Caco-2 (cell line): Measurements from ENCODE around the gene TCAP. TPM values are rescaled to one million over a fixed set of nuclear protein-coding genes. Genes with fewer than 3 reads are reported as not detected.

Source experiments
- Bru-seq: library from RNA; stranded (reverse); fragments of 400-500 nt; gene quantifications from one replicate; lab custom pipeline; 2021; lab: Mats Ljungman, UMichigan
- BruChase-seq, 2 experiments: library from RNA; stranded (reverse); fragments of 400-500 nt; gene quantifications; one replicate each; lab custom pipeline; 2021; lab: Mats Ljungman, UMichigan
- BruUV-seq: library from RNA; stranded (reverse); fragments of 400-500 nt; replicated peaks from 2 replicates; lab custom pipeline; 2021; lab: Mats Ljungman, UMichigan
- CTCF ChIA-PET: fragments of 300-600 bp; sonication (Branson Sonifier 250); formaldehyde crosslinking; loops from one replicate; lab custom pipeline; 2022; ENCODE audit warnings: antibody characterized with exemption; lab: Charles Lee
- POLR2A ChIA-PET: fragments of 300-600 bp; sonication (Branson Sonifier 250); formaldehyde crosslinking; loops from one replicate; lab custom pipeline; 2022; ENCODE audit warnings: antibody characterized with exemption; lab: Charles Lee
- DNase-seq, 2 experiments: peaks; one replicate each; pipeline versions ENCODE4 v3.0.0 to v3.0.0-alpha.2; 2020 to 2022
- H3K27me3 ChIP-seq: replicated peaks from 2 replicates; pipeline ENCODE4 v1.6.0; 2011; ENCODE audit warnings: low read length; ENCODE audit not compliant: control insufficient read depth, insufficient read depth
- H3K36me3 ChIP-seq: 2 replicates; pipeline ENCODE4 v1.5.1; 2011; ENCODE audit warnings: low read length; ENCODE audit not compliant: control insufficient read depth, insufficient read depth
- H3K4me1 ChIP-seq: fragments of 250-450 bp; sonication (Bioruptor Pico); 2 replicates; pipeline ENCODE4 v1.5.1; 2020; ENCODE audit warnings: mild to moderate bottlenecking
- H3K4me3 ChIP-seq: 2 replicates; pipeline ENCODE4 v1.5.1; 2011; ENCODE audit warnings: low read depth, mild to moderate bottlenecking, control low read depth, low read length
- H3K9me3 ChIP-seq: fragments of 250-450 bp; sonication (Bioruptor Pico); 2 replicates; pipeline ENCODE4 v1.5.1; 2020; ENCODE audit warnings: mild to moderate bottlenecking, moderate library complexity
- H3K27ac Mint-ChIP-seq: one replicate; pipeline ENCODE4 v1.8.0; 2022; ENCODE audit warnings: mixed read lengths; ENCODE audit not compliant: unreplicated experiment
- H3K27me3 Mint-ChIP-seq: one replicate; pipeline ENCODE4 v1.8.0; 2022; ENCODE audit warnings: mixed read lengths; ENCODE audit not compliant: insufficient read depth, unreplicated experiment
- H3K36me3 Mint-ChIP-seq: one replicate; pipeline ENCODE4 v1.8.0; 2022; ENCODE audit warnings: mild to moderate bottlenecking, mixed read lengths; ENCODE audit not compliant: insufficient read depth, unreplicated experiment
- H3K4me1 Mint-ChIP-seq: one replicate; pipeline ENCODE4 v1.8.0; 2022; ENCODE audit warnings: low read depth, mixed read lengths; ENCODE audit not compliant: unreplicated experiment
- H3K4me3 Mint-ChIP-seq: one replicate; pipeline ENCODE4 v1.8.0; 2022; ENCODE audit warnings: mild to moderate bottlenecking, moderate library complexity, mixed read lengths; ENCODE audit not compliant: unreplicated experiment
- H3K9me3 Mint-ChIP-seq: one replicate; pipeline ENCODE4 v1.8.0; 2022; ENCODE audit warnings: mixed read lengths; ENCODE audit not compliant: unreplicated experiment
- intact Hi-C: fragments of 100-400 bp; cut with micrococcal nuclease; formaldehyde crosslinking; loops from one replicate; pipeline ENCODE4 v1.10.0; 2022; ENCODE audit not compliant: unreplicated experiment
- long read RNA-seq: library from polyadenylated mRNA; stranded (forward); transcript quantifications from one replicate; pipeline ENCODE4 v2.0.0, GENCODE V29; 2022
- total RNA-seq: library from RNA; stranded (reverse); gene quantifications from 2 replicates; pipeline ENCODE4 v1.2.3, GENCODE V29; 2022
- TF ChIP-seq, protein P1 (sequence below), 2 experiments: fragments of 200-600 bp in 1 of 2; IDR thresholded peaks; 1 replicate in 1 of 2; 2 replicates in 1 of 2; pipeline versions ENCODE4 v1.5.1 to v1.8.0; 2011 to 2022; ENCODE audit warnings: antibody characterized with exemption in 1 of 2, control low read depth in 1 of 2, inconsistent platforms in 1 of 2, low read depth in 1 of 2, low read length in 1 of 2, mild to moderate bottlenecking in 1 of 2, moderate library complexity in 1 of 2; ENCODE audit not compliant: insufficient read depth in 1 of 2, severe bottlenecking in 1 of 2, unreplicated experiment in 1 of 2

TCAP gene, protein sequence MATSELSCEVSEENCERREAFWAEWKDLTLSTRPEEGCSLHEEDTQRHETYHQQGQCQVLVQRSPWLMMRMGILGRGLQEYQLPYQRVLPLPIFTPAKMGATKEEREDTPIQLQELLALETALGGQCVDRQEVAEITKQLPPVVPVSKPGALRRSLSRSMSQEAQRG
- total RNA-seq (1.6 TPM in 2 replicates), Bru-seq, nascent RNA (percentile 36 among the genes with signal in this experiment), BruChase-seq, experiment 1, labeled RNA remaining after a 2-hour chase (percentile 50 among the genes with signal in this experiment), BruChase-seq, experiment 2, labeled RNA remaining after a 6-hour chase (percentile 57 among the genes with signal in this experiment)
- long read RNA-seq, result 0 reads

DNA sequence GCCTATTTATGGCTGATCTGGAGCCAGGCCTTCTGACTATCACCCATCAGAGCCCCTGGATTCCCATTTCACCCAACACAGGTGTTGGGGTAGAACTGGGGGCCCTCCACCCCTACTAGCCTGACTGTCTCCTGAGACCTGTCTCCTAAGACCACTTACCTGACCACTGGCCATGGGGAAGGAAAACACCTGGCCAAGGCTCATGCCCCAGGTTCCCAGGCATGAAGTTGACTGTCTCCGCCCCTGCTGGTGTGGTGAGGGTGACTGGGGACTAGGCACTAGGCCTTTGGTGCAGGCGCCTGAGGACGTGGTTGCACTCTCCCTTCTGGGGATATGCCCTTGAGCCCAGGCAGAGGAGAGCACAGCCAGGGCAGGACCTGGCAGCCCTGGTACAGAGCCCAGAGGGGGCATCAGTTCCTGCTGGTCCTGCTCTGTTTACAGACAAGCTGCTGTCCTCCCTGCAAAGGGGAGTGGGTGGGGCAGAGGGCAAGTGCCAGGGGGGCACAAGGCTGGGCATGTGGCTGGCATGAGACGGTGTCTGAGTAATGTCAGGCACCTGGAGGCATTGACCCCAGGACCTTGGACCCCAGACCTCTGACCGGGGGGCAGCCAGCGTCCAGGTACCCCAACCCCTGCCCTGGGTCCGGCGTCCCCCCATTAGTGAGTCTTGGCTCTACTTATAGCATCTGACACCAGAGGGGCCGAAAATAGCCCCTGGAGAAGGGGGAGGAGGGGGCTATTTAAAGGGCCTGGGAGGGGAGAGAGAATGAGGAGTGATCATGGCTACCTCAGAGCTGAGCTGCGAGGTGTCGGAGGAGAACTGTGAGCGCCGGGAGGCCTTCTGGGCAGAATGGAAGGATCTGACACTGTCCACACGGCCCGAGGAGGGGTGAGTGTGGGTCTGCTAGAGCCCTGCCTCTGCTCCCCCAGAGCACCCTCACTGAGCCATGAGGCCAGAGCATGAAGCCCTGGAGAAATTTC, at the start of gene TCAP:
TSS of gene TCAP (plus strand) at position 769 of the 981 bp plus-strand sequence. CDS start at position 780, 11 bp downstream.
- Mint-ChIP-seq H3K9me3 (no peaks in the 10 kb centered on the region), H3K36me3 (peaks cover 10% of the 10 kb centered on the region), H3K27ac (no peak within 1 kb of the TSS), H3K4me1 (peaks cover 6% of the 10 kb centered on the region), H3K4me3 (peak within 1 kb of the TSS; percentile 28), H3K27me3 (peaks cover 4% of the 10 kb centered on the region)
- DNase-seq, result no peak
- intact Hi-C loops, result no loop called here
- no peaks in the 10 kb centered on the region for H3K9me3 ChIP-seq
- TF ChIP-seq, protein P1, sequence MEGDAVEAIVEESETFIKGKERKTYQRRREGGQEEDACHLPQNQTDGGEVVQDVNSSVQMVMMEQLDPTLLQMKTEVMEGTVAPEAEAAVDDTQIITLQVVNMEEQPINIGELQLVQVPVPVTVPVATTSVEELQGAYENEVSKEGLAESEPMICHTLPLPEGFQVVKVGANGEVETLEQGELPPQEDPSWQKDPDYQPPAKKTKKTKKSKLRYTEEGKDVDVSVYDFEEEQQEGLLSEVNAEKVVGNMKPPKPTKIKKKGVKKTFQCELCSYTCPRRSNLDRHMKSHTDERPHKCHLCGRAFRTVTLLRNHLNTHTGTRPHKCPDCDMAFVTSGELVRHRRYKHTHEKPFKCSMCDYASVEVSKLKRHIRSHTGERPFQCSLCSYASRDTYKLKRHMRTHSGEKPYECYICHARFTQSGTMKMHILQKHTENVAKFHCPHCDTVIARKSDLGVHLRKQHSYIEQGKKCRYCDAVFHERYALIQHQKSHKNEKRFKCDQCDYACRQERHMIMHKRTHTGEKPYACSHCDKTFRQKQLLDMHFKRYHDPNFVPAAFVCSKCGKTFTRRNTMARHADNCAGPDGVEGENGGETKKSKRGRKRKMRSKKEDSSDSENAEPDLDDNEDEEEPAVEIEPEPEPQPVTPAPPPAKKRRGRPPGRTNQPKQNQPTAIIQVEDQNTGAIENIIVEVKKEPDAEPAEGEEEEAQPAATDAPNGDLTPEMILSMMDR (IDR thresholded peaks at IDR 0.05; ENCODE audit: insufficient read depth in 1 of 2, low read depth in 1 of 2, low read length in 1 of 2, severe bottlenecking in 1 of 2, unreplicated experiment in 1 of 2), result no peak
- H3K4me1 ChIP-seq, result peaks cover 7% of the 10 kb centered on the region; the same call in 1 of the 2 replicates
- CTCF ChIA-PET, result interaction anchor here (2.0 to 2.5 kb wide), 2 partner anchors 11 to 43 kb away, joined by 7 to 12 read pairs; no protein-coding TSS in a partner anchor
- H3K36me3 ChIP-seq, result no peaks in the 10 kb centered on the region; the same call in 1 of the 2 replicates
- POLR2A ChIA-PET, result no interaction called here
- no peak within 1 kb of the TSS for H3K4me3 ChIP-seq
- BruUV-seq, result no TSS peak
- no peaks in the 10 kb centered on the region for H3K27me3 ChIP-seq

DNA sequence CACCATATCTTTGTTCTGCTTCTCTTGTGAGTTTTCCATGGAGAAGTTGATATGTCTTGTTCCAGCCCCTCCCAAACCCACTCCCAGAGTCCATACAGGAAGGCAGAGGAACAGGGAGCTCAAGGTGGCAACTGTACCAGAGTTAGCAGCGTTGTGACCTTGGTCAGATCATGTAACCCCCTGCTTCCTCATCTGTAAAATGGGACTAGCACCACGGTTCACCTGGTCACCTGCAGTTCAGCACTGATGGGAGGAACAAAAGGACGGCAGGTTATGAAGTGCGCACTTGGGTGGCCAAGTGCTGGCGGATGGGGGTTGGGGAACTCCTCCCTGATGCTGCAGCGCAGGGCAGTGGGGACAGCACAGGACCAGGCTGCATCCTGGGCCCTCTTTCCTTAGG, 49.7 kb upstream of the TCAP start:
- ChIA-PET POLR2A (no interaction called here), CTCF (no interaction called here)
- Histone ChIP-seq H3K27me3 (peaks cover 4% of the 10 kb centered on the region; the same call in 1 of the 2 replicates), H3K4me3 (no peak overlapping the region), H3K36me3 (no peaks in the 10 kb centered on the region), H3K9me3 (no peaks in the 10 kb centered on the region), H3K4me1 (0 out of 2 replicates have a peak, but pooled peaks cover 3% of the 10 kb centered on the region)
- DNase-seq, result no peak
- BruUV-seq, result no TSS peak
- no peaks in the 10 kb centered on the region for H3K9me3 Mint-ChIP-seq
- H3K4me1 Mint-ChIP-seq, result no peaks in the 10 kb centered on the region
- H3K27me3 Mint-ChIP-seq, result peaks cover 25% of the 10 kb centered on the region
- H3K4me3 Mint-ChIP-seq, result no peak overlapping the region
- H3K36me3 Mint-ChIP-seq, result no peaks in the 10 kb centered on the region
- no peak overlapping the region for H3K27ac Mint-ChIP-seq
- TF ChIP-seq, protein P1 (IDR thresholded peaks at IDR 0.05; ENCODE audit: insufficient read depth in 1 of 2, low read depth in 1 of 2, low read length in 1 of 2, severe bottlenecking in 1 of 2, unreplicated experiment in 1 of 2), result no peak
- intact Hi-C loops, result no loop called here

DNA sequence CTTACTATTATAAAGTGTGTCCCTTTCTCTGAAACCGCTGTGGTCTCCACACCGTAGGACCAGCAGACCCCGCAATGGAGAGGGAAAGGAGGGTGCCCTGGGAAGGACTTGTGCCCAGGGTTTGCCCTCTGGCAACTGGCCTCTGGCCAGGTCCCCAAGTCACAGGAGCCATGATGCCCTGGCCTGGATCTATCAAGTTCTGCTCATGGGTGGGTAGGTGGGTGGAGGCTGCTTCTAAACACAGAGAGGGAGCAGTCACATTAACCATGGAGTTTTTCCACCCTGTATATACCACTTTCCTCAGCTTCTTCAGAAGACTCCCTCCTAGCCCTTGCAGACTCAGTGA, 48.1 kb upstream of the TCAP start:
- Histone ChIP-seq H3K4me1 (0 out of 2 replicates have a peak, but pooled peaks cover 4% of the 10 kb centered on the region), H3K27me3 (peaks cover 4% of the 10 kb centered on the region; the same call in 1 of the 2 replicates), H3K4me3 (no peak overlapping the region), H3K9me3 (no peaks in the 10 kb centered on the region), H3K36me3 (no peaks in the 10 kb centered on the region)
- TF ChIP-seq, protein P1 (IDR thresholded peaks at IDR 0.05; ENCODE audit: insufficient read depth in 1 of 2, low read depth in 1 of 2, low read length in 1 of 2, severe bottlenecking in 1 of 2, unreplicated experiment in 1 of 2), result no peak
- intact Hi-C loops, result no loop called here
- Mint-ChIP-seq H3K4me3 (peak overlapping the region; percentile 74), H3K27me3 (peaks cover 22% of the 10 kb centered on the region), H3K27ac (no peak overlapping the region), H3K36me3 (no peaks in the 10 kb centered on the region), H3K9me3 (no peaks in the 10 kb centered on the region), H3K4me1 (no peaks in the 10 kb centered on the region)
- no peak for DNase-seq
- CTCF ChIA-PET, result no interaction called here
- no TSS peak for BruUV-seq
- POLR2A ChIA-PET, result no interaction called here
